ENCODE measurements around the gene CDHR3. TPM values are rescaled to one million over a fixed set of nuclear protein-coding genes. Genes with fewer than 3 reads are reported as not detected.

CDHR3 gene
- total RNA-seq, 1 experiment from 2014 or later = 6.5 TPM

DNA sequence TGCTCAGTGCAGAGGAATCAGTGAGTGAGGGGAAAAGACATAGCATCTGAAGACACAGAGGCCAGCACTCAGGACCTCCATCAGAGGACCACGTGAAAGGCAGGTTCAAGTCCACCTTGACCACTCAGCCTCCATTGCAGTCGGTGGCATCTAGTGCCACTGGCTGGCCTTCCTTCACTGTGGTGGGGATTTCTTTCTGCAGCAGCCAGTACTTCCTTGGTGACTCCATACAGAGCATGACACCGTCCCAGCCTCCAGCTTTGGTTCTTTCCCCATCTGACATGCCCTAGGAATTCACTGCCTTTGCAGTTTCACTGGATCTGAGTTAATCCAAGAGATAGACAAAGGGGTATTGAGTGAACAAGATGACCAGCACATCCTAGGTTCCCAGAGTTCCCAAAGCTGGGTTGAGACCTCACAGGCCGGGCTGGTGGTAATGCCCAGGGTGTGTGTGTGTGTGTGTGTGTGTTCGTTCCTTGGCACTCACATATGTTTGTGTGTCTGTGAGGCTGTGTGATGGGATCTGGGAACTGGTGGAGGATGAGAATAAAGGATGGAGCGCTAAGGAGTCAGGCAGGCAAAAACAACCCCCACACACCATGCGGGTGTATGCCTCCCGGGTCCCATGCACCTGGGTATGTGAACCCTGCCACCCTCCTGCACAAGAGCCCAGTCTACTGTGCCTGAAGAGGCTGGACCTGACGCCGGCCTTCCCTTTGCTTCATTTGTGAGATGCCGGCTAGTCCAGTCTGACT, 91.3 kb downstream of the CDHR3 start:
- no TSS peak for BruUV-seq (replicated peaks)
- peaks cover 12% of the 10 kb centered on the region for H3K4me1 ChIP-seq (ENCODE audit: control insufficient read depth, insufficient read depth, low read length)
- in situ Hi-C loops (cut with HindIII; ENCODE audit: low pct_unique_long_range_greater_than_20kb, low sequenced_read_pairs) (loop anchor here (25.0 kb wide), 1 partner anchor 108 kb away; no protein-coding TSS in a partner anchor), intact Hi-C loops (cut with micrococcal nuclease; ENCODE audit: unreplicated experiment) (no loop called here)
- CTCF ChIA-PET = no interaction called here
- no peak for TF ChIP-seq TCF7L2 (IDR thresholded peaks at IDR 0.05; ENCODE audit: low read depth, low read length)
- no peak for TF ChIP-seq REST (IDR thresholded peaks at IDR 0.05; ENCODE audit: insufficient read depth in 1 of 2, low read depth in 2 of 2, low read length in 1 of 2)
- TF ChIP-seq, protein P1, sequence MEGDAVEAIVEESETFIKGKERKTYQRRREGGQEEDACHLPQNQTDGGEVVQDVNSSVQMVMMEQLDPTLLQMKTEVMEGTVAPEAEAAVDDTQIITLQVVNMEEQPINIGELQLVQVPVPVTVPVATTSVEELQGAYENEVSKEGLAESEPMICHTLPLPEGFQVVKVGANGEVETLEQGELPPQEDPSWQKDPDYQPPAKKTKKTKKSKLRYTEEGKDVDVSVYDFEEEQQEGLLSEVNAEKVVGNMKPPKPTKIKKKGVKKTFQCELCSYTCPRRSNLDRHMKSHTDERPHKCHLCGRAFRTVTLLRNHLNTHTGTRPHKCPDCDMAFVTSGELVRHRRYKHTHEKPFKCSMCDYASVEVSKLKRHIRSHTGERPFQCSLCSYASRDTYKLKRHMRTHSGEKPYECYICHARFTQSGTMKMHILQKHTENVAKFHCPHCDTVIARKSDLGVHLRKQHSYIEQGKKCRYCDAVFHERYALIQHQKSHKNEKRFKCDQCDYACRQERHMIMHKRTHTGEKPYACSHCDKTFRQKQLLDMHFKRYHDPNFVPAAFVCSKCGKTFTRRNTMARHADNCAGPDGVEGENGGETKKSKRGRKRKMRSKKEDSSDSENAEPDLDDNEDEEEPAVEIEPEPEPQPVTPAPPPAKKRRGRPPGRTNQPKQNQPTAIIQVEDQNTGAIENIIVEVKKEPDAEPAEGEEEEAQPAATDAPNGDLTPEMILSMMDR (IDR thresholded peaks at IDR 0.05) = no peak
- TF ChIP-seq SIN3A (IDR thresholded peaks at IDR 0.05; ENCODE audit: borderline replicate concordance, insufficient read depth, low read depth, low read length) = no peak
- TF ChIP-seq POLR2AphosphoS5 (IDR thresholded peaks at IDR 0.05; ENCODE audit: low read depth, low read length) = no peak
- H3K36me3 ChIP-seq (ENCODE audit: control insufficient read depth, insufficient read depth, low read length) = no peaks in the 10 kb centered on the region
- POLR2A ChIA-PET = no interaction called here
- H3K27me3 ChIP-seq (ENCODE audit: control insufficient read depth, insufficient read depth, low read length) = peaks cover 2% of the 10 kb centered on the region; the same call in 1 of the 2 replicates
- no peaks in the 10 kb centered on the region for H3K9me3 ChIP-seq (ENCODE audit: control insufficient read depth, insufficient read depth, low read depth, low read length)
- DNase-seq (ENCODE audit: low read depth, low spot score) (no peak), ATAC-seq (no peak)
- H3K4me3 ChIP-seq (ENCODE audit: low read depth in 2 of 2, low read length in 2 of 2) = no peak overlapping the region
- no peak overlapping the region for H3K27ac ChIP-seq (ENCODE audit: low read length)

DNA sequence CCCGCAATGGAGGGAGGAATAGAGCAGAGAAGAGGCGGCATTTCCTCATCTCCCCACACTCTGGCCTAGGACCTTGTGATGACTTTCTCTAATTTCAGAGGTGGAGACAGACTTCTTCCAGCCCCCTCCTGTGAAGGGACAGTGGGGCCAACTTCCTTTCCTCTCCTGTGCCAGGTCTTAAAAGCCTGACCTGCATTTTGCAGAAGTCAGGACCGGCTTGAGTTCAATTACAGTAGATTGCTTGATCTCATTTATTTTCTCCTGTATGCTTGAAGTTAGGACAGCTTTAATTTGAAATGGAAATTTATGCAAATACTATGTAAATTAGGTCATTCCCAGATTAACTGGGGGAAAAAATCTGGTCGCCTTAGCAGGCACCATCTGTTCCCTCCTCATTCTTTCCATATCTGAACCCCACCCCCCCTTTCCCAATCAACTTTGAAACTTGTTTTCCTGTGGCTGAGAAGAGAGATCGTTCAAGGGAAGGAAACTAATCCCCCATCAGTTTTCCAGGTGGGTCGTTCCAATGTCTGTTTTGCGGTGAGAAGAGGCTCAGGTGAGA, 92.0 kb downstream of the CDHR3 start:
- peaks cover 2% of the 10 kb centered on the region; the same call in 1 of the 2 replicates for H3K27me3 ChIP-seq (ENCODE audit: control insufficient read depth, insufficient read depth, low read length)
- DNase-seq (ENCODE audit: low read depth, low spot score) = no peak
- POLR2A ChIA-PET = no interaction called here
- TF ChIP-seq REST (IDR thresholded peaks at IDR 0.05; ENCODE audit: insufficient read depth in 1 of 2, low read depth in 2 of 2, low read length in 1 of 2) (no peak), POLR2AphosphoS5 (IDR thresholded peaks at IDR 0.05; ENCODE audit: low read depth, low read length) (no peak), TCF7L2 (IDR thresholded peaks at IDR 0.05; ENCODE audit: low read depth, low read length) (no peak)
- H3K27ac ChIP-seq (ENCODE audit: low read length) = no peak overlapping the region
- H3K9me3 ChIP-seq (ENCODE audit: control insufficient read depth, insufficient read depth, low read depth, low read length) = no peaks in the 10 kb centered on the region
- H3K4me3 ChIP-seq (ENCODE audit: low read depth in 2 of 2, low read length in 2 of 2) = no peak overlapping the region
- no peak for ATAC-seq
- intact Hi-C loops (cut with micrococcal nuclease; ENCODE audit: unreplicated experiment) = no loop called here
- CTCF ChIA-PET = interaction anchor here (1.6 kb wide), 1 partner anchor 99 kb away, joined by 7 read pairs; no protein-coding TSS in a partner anchor
- in situ Hi-C loops (cut with HindIII; ENCODE audit: low pct_unique_long_range_greater_than_20kb, low sequenced_read_pairs) = loop anchor here (25.0 kb wide), 1 partner anchor 107 kb away; no protein-coding TSS in a partner anchor
- H3K4me1 ChIP-seq (ENCODE audit: control insufficient read depth, insufficient read depth, low read length) = peaks cover 12% of the 10 kb centered on the region
- H3K36me3 ChIP-seq (ENCODE audit: control insufficient read depth, insufficient read depth, low read length) = no peaks in the 10 kb centered on the region
- no TSS peak for BruUV-seq (replicated peaks)

Data from Panc1 (cell line).